HEK293 (cell line): ENCODE measurements around the gene IL3RA.
A peak's percentile ranks its signal among the peaks of the same experiment; 100 is the strongest.

Experiments used
- CTCF ChIA-PET: fragments of 350-600 bp; formaldehyde crosslinking; extraction: SDS; loops from one replicate; lab custom pipeline; 2021; ENCODE audit warnings: antibody characterized with exemption; lab: Yijun Ruan, JAX
- POLR2A ChIA-PET: fragments of 300-600 bp; formaldehyde crosslinking; extraction: SDS; loops from one replicate; lab custom pipeline; 2020; ENCODE audit warnings: antibody characterized with exemption, inconsistent platforms; lab: Yijun Ruan, JAX
- H3K27ac ChIP-seq: fragments of 200-500 bp; sonication (Bioruptor generic); 2 replicates; pipeline ENCODE4 v1.5.1; 2014; ENCODE audit warnings: low read depth, low read length, control low read depth, inconsistent platforms; ENCODE audit errors: extremely low read depth
- H3K36me3 ChIP-seq, 2 experiments: fragments of 200-500 bp in 1 of 2; sonication (Bioruptor generic) in 1 of 2; 1 replicate in 1 of 2; 2 replicates in 1 of 2; pipeline ENCODE4 v1.5.1; 2014 to 2017; ENCODE audit warnings: inconsistent platforms in 2 of 2, low read length in 2 of 2; ENCODE audit not compliant: control insufficient read depth in 2 of 2, insufficient read depth in 1 of 2
- H3K4me1 ChIP-seq: fragments of 200-500 bp; sonication (Bioruptor generic); 2 replicates; pipeline ENCODE4 v1.5.1; 2014; ENCODE audit warnings: mild to moderate bottlenecking, low read length, inconsistent platforms; ENCODE audit not compliant: control insufficient read depth, insufficient read depth
- H3K4me3 ChIP-seq: 2 replicates; pipeline ENCODE4 v1.5.1; 2011; ENCODE audit warnings: low read depth, mild to moderate bottlenecking, control low read depth, low read length, moderate library complexity
- H3K9me3 ChIP-seq: fragments of 200-500 bp; sonication (Bioruptor generic); 2 replicates; pipeline ENCODE4 v1.5.1; 2014; ENCODE audit warnings: low read depth, low read length, inconsistent platforms; ENCODE audit not compliant: control insufficient read depth, insufficient read depth
- GLIS2 ChIP-seq: fragments of 450-650 bp; formaldehyde crosslinking; IDR thresholded peaks from 2 replicates; pipeline ENCODE4 v1.5.1; 2016; ENCODE audit warnings: missing biosample characterization, missing genetic modification characterization
- KLF9 ChIP-seq: fragments of 450-650 bp; formaldehyde crosslinking; IDR thresholded peaks from 2 replicates; pipeline ENCODE4 v1.5.1; 2016; ENCODE audit warnings: missing biosample characterization, missing genetic modification characterization, low read depth
- SP2 ChIP-seq: fragments of 450-650 bp; formaldehyde crosslinking; IDR thresholded peaks from 2 replicates; pipeline ENCODE4 v1.5.1; 2016; ENCODE audit warnings: missing biosample characterization, missing genetic modification characterization
- ZFP69B ChIP-seq: fragments of 450-650 bp; formaldehyde crosslinking; IDR thresholded peaks from 2 replicates; pipeline ENCODE4 v1.5.1; 2016; ENCODE audit warnings: missing biosample characterization, missing genetic modification characterization
- ZNF169 ChIP-seq: fragments of 450-650 bp; formaldehyde crosslinking; IDR thresholded peaks from 2 replicates; pipeline ENCODE4 v1.5.1; 2016; ENCODE audit warnings: missing biosample characterization, missing genetic modification characterization
- ZNF239 ChIP-seq: fragments of 450-650 bp; formaldehyde crosslinking; IDR thresholded peaks from 2 replicates; pipeline ENCODE4 v1.5.1; 2016; ENCODE audit warnings: missing biosample characterization, missing genetic modification characterization
- ZNF266 ChIP-seq: fragments of 450-650 bp; formaldehyde crosslinking; IDR thresholded peaks from 2 replicates; pipeline ENCODE4 v1.5.1; 2016; ENCODE audit warnings: missing biosample characterization, missing genetic modification characterization, low read depth
- ZNF394 ChIP-seq: fragments of 450-650 bp; formaldehyde crosslinking; IDR thresholded peaks from 2 replicates; pipeline ENCODE4 v1.5.1; 2016; ENCODE audit warnings: missing biosample characterization, missing genetic modification characterization, mild to moderate bottlenecking, moderate library complexity, borderline replicate concordance
- ZNF473 ChIP-seq: fragments of 450-650 bp; formaldehyde crosslinking; IDR thresholded peaks from 2 replicates; pipeline ENCODE4 v1.5.1; 2017; ENCODE audit warnings: missing biosample characterization, missing genetic modification characterization
- ZNF518A ChIP-seq: fragments of 450-650 bp; formaldehyde crosslinking; conservative IDR thresholded peaks from 2 replicates; pipeline ENCODE4 v1.5.1; 2016; ENCODE audit warnings: low read depth, missing biosample characterization, missing genetic modification characterization
- ZNF560 ChIP-seq: fragments of 450-650 bp; formaldehyde crosslinking; IDR thresholded peaks from 2 replicates; pipeline ENCODE4 v1.5.1; 2017; ENCODE audit warnings: missing biosample characterization, missing genetic modification characterization, borderline replicate concordance
- ZNF561 ChIP-seq: fragments of 450-650 bp; IDR thresholded peaks from 2 replicates; pipeline ENCODE4 v1.5.1; 2018; ENCODE audit warnings: missing biosample characterization, missing genetic modification characterization, borderline replicate concordance
- ZNF571 ChIP-seq: fragments of 450-650 bp; formaldehyde crosslinking; IDR thresholded peaks from 2 replicates; pipeline ENCODE4 v1.5.0; 2017; ENCODE audit warnings: missing biosample characterization, missing genetic modification characterization
- ZNF624 ChIP-seq: fragments of 450-650 bp; formaldehyde crosslinking; IDR thresholded peaks from 2 replicates; pipeline ENCODE4 v1.5.1; 2017; ENCODE audit warnings: missing biosample characterization, missing genetic modification characterization
- ZNF701 ChIP-seq: fragments of 450-650 bp; formaldehyde crosslinking; IDR thresholded peaks from 2 replicates; pipeline ENCODE4 v1.5.1; 2016; ENCODE audit warnings: missing biosample characterization, missing genetic modification characterization
- ZNF791 ChIP-seq: fragments of 450-650 bp; formaldehyde crosslinking; IDR thresholded peaks from 2 replicates; pipeline ENCODE4 v1.5.1; 2016; ENCODE audit warnings: missing biosample characterization, missing genetic modification characterization
- ZNF792 ChIP-seq: fragments of 450-650 bp; formaldehyde crosslinking; IDR thresholded peaks from 2 replicates; pipeline ENCODE4 v1.5.1; 2016; ENCODE audit warnings: missing biosample characterization, missing genetic modification characterization
- TF ChIP-seq, protein P1 (sequence below): fragments of 450-650 bp; formaldehyde crosslinking; IDR thresholded peaks from 2 replicates; pipeline ENCODE4 v1.5.1; 2016; ENCODE audit warnings: missing biosample characterization, missing genetic modification characterization, borderline replicate concordance

The IL3RA gene

DNA sequence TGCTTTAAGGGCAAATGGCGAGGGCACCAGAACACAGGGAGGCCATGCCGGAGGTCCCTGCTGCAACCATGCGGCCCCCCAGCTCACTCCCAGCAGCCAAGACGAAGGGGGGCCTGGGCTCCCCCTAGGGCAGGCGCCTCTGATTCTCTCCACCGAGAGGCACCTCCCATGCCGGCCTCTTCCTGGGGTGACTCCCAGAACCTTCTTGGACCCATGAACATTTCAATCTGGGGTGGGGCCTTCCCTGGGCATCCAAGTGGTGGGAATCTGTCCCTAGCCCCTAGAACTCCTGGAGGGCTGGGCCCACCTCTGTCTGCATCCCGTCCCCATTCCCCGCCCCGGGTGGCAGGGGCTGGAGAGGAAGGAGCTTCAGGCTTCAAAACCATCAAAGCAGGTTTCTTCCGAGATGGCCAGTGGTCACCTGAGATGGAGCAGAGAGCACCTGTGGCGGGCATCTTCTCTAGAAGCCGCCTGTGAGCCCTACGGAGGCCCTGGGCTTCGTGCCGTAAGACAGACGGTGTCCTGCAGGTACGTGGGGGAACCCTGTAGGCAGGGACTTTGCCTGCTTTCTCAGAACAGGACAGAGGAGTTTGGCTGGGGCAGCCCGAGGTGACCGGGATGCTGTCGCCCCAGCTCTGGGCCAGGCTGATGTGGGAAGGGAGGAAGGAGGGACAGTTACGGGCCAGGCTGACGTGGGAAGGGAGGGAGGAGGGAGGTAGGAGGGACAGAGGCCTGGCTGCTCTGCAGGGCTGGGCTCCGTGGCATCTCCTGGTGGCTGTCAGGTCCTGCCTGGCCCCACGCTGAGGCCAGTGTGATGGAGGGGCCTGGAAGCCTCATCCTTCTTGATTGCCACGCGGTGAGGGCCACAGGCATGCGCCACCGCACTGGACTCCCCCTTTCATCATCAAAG lies 62.1 kb downstream of the IL3RA start:
- H3K4me1 ChIP-seq: no peaks in the 10 kb centered on the region
- peaks cover 39 to 80% of the 10 kb centered on the region in 2 experiments for H3K36me3 ChIP-seq
- ChIA-PET POLR2A (no interaction called here), CTCF (no interaction called here)
- TF ChIP-seq ZFP69B (tag by site-specific recombination): no peak
- TF ChIP-seq ZNF518A (tag by site-specific recombination): no peak
- TF ChIP-seq ZNF791 (tag by site-specific recombination): no peak
- no peak for TF ChIP-seq GLIS2
- TF ChIP-seq KLF9 (tag by site-specific recombination): no peak
- TF ChIP-seq ZNF394: no peak
- TF ChIP-seq ZNF473 (tag by site-specific recombination): no peak
- 0 out of 2 replicates have a peak, but pooled peaks have one; percentile 13 for TF ChIP-seq SP2
- H3K9me3 ChIP-seq: no peaks in the 10 kb centered on the region
- H3K4me3 ChIP-seq: no peak overlapping the region
- H3K27ac ChIP-seq: no peak overlapping the region

- CTCF ChIA-PET: no interaction called here
- no peak for TF ChIP-seq ZNF560 (tag by site-specific recombination)
- no peak for TF ChIP-seq ZNF792
- TF ChIP-seq ZNF169 (tag by site-specific recombination): no peak
- TF ChIP-seq ZNF624 (tag by site-specific recombination): no peak
- TF ChIP-seq ZNF473 (tag by site-specific recombination): no peak
- TF ChIP-seq ZNF561 (tag by site-specific recombination): no peak
- no peak for TF ChIP-seq ZNF239
- no peak for TF ChIP-seq ZNF701 (tag by site-specific recombination)
- TF ChIP-seq KLF9 (tag by site-specific recombination): no peak
- TF ChIP-seq ZNF571 (tag by site-specific recombination): no peak
- TF ChIP-seq, protein P1, sequence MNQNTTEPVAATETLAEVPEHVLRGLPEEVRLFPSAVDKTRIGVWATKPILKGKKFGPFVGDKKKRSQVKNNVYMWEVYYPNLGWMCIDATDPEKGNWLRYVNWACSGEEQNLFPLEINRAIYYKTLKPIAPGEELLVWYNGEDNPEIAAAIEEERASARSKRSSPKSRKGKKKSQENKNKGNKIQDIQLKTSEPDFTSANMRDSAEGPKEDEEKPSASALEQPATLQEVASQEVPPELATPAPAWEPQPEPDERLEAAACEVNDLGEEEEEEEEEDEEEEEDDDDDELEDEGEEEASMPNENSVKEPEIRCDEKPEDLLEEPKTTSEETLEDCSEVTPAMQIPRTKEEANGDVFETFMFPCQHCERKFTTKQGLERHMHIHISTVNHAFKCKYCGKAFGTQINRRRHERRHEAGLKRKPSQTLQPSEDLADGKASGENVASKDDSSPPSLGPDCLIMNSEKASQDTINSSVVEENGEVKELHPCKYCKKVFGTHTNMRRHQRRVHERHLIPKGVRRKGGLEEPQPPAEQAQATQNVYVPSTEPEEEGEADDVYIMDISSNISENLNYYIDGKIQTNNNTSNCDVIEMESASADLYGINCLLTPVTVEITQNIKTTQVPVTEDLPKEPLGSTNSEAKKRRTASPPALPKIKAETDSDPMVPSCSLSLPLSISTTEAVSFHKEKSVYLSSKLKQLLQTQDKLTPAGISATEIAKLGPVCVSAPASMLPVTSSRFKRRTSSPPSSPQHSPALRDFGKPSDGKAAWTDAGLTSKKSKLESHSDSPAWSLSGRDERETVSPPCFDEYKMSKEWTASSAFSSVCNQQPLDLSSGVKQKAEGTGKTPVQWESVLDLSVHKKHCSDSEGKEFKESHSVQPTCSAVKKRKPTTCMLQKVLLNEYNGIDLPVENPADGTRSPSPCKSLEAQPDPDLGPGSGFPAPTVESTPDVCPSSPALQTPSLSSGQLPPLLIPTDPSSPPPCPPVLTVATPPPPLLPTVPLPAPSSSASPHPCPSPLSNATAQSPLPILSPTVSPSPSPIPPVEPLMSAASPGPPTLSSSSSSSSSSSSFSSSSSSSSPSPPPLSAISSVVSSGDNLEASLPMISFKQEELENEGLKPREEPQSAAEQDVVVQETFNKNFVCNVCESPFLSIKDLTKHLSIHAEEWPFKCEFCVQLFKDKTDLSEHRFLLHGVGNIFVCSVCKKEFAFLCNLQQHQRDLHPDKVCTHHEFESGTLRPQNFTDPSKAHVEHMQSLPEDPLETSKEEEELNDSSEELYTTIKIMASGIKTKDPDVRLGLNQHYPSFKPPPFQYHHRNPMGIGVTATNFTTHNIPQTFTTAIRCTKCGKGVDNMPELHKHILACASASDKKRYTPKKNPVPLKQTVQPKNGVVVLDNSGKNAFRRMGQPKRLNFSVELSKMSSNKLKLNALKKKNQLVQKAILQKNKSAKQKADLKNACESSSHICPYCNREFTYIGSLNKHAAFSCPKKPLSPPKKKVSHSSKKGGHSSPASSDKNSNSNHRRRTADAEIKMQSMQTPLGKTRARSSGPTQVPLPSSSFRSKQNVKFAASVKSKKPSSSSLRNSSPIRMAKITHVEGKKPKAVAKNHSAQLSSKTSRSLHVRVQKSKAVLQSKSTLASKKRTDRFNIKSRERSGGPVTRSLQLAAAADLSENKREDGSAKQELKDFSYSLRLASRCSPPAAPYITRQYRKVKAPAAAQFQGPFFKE (tag by site-specific recombination): no peak
- TF ChIP-seq ZNF266: no peak
- TF ChIP-seq, all 188 proteins: peak for 0
- POLR2A ChIA-PET: no interaction called here
- Histone ChIP-seq H3K36me3 (peaks cover 49 to 87% of the 10 kb centered on the region in 2 experiments), H3K9me3 (no peaks in the 10 kb centered on the region), H3K27ac (no peak overlapping the region), H3K4me3 (no peak overlapping the region), H3K4me1 (no peaks in the 10 kb centered on the region)
Measured at GRCh38 chrX:1400049-1400448, 63.5 kb downstream of the IL3RA start.
